HG02870 (cell line): ENCODE results near the gene ARHGAP36.

Experiments used
- ATAC-seq: cut with Tn5 transposase; IDR thresholded peaks from one replicate; pipeline ENCODE4 v1.9.1; 2021; ENCODE audit warnings: mild to moderate bottlenecking, moderate library complexity; ENCODE audit not compliant: unreplicated experiment

Gene ARHGAP36, protein sequence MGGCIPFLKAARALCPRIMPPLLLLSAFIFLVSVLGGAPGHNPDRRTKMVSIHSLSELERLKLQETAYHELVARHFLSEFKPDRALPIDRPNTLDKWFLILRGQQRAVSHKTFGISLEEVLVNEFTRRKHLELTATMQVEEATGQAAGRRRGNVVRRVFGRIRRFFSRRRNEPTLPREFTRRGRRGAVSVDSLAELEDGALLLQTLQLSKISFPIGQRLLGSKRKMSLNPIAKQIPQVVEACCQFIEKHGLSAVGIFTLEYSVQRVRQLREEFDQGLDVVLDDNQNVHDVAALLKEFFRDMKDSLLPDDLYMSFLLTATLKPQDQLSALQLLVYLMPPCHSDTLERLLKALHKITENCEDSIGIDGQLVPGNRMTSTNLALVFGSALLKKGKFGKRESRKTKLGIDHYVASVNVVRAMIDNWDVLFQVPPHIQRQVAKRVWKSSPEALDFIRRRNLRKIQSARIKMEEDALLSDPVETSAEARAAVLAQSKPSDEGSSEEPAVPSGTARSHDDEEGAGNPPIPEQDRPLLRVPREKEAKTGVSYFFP

DNA sequence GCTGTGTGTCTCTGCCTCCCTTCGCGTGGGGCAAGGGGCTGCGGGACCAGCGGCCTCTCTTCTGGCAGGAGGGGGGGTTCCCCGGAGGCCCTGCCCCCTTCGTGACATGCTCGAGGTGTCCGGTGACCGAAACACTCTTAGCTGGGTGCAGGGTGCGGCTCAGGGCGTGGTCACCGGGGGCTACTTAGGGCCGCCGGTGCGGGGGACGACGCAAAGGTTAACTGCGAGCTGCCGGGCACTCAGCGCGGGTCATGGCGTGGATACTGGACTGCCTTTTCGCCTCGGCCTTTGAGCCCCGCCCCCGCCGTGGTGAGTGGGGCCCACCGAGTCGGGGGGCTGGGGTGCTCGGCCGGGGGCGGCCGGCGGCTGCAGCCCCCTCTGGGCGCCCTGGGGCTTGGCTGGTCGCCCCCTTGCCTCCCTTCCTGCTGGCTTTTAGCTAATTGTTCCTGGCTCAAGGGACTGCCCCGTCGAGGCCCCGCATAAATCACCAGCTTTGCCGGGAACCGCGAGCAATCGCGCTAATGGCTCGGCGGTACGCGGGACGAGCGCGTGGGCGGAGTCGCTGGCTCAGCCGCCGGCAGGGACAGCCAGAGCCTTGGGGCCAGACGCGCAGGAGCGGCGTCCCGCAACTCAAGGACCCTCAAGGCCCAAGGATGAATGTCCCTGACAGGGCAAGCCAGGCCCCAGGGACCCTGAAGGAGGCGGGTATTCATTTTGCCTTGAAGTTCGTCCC, at the start of gene ARHGAP36:
TSS of gene ARHGAP36 (plus strand) at position 211 of the 733 bp plus-strand sequence. CDS start 23,320 bp downstream, outside the sequence.
- no peak for ATAC-seq

DNA sequence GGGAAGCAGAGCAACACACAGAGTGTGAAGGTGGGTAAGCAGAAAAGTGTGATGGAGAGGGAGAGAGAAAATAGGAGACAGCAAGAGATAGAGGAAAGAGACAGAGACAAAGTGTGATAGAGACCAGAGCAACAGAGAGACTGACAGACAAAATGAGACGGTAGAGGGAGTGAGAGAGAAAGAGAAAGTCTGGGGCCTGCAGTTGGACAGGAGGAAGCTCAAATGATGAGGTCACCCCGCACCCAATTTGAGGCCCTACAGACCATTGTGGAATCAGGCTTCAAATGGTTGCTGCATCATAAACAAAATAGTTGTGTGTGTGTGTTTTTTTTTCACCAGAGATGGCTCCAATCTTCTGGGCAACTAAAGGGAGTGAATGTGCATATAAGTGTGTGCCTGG, 48.0 kb upstream of the ARHGAP36 start:
- ATAC-seq: no peak

- no peak for ATAC-seq
Measured at GRCh38 chrX:131025336-131025735, 32.8 kb upstream of the ARHGAP36 start.

DNA sequence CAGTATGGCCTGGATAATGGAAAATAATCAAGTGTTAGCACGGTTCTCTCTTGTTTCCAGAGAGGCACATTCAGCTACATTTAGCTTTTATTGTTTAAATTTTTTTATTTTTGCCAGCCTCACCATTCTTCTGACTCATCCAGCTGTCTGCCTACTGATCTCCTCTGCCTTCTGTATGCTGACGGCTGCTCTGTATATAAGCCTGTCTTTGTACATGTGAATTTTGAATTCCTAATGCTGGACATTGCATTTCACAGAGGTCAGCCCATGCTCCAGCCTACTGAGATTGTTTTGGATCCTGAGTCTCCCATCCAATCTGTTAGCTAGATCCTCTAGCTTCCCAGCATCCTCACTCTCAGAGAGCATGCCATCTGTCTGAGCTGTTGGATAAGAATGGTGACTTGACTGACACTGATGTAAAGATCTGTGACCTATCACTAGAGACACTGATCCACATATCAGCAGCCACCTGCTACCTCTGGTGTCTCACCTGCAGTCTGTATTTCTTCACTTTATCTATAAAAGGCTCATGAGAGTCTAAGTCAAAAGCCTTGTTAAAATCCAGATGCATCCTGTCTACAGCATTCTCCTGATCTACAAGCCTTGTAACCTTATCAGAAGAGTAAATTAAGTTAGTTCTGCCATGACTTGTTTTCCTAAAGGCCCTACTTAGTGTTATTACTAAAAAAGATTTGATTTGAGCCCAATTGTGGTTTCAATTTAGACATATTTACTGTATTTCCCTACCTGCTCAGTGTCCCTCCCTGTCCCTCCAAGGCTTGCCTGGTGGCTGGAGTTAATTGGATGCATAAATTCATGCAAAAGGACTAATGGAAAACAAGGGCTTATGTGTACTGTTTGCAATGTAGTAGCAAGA, 25.6 kb upstream of the ARHGAP36 start:
- ATAC-seq: no peak

DNA sequence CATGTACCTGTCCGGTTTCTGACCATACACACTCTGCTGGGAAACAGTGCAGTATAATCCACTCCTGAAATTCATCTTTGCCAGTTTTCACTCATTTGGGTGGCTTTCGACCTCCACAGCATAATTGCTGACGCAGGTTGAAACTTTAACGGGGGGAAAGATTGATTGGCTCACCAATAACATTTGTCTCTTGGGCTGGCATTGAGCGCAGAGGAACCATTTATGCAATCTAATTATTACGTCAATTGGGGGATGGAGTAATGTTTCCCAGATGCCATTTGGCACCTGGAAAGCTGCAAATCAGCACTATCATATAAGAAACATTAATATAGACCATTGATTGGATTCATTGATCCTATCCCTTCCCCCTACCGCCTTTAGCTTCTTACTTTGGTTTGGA, 24.1 kb upstream of the ARHGAP36 start:
- no peak for ATAC-seq

- no peak for ATAC-seq
Measured at GRCh38 chrX:131040781-131041180, 17.4 kb upstream of the ARHGAP36 start.

- ATAC-seq: no peak
Measured at GRCh38 chrX:131041667-131042066, 16.5 kb upstream of the ARHGAP36 start.

DNA sequence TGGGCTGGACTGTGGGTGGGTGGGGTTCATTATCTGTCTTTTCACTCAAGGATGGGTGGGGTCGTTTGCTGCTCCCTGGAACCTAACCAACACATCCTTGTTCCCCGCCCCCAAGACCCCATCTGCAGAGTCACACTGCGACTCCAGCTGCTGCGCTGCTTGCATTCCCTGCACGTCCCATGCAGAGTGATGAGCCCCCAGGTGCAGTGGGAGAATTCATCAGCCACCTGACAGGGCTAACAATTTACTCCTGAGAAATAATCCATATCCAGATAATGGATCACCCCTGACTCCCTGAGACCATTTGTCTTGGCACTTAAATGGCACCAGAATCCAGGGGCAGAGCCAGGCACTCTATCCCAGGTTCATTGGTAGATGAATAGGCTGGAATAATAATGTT, 12.4 kb upstream of the ARHGAP36 start:
- no peak for ATAC-seq

- no peak for ATAC-seq
Measured at GRCh38 chrX:131046596-131046995, 11.6 kb upstream of the ARHGAP36 start.

DNA sequence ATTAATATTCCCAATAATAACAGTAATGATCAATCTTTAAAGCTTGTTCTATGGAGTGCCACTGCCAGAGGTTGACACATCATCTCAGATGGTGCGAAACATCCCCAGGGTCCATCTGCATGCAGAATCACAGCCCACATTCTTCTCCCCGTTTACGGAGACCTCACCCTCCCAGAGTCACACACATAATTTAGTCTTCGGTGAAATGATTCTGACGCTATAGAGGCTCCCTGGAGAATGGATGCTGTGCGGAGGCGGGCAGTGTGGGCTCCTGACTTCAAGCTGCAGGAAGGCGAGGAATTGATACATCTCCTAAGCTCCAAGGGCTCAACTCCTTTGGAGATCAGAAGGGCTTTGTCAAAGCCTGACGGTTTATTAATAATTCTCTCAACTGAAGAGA, 11.0 kb upstream of the ARHGAP36 start:
- no peak for ATAC-seq

DNA sequence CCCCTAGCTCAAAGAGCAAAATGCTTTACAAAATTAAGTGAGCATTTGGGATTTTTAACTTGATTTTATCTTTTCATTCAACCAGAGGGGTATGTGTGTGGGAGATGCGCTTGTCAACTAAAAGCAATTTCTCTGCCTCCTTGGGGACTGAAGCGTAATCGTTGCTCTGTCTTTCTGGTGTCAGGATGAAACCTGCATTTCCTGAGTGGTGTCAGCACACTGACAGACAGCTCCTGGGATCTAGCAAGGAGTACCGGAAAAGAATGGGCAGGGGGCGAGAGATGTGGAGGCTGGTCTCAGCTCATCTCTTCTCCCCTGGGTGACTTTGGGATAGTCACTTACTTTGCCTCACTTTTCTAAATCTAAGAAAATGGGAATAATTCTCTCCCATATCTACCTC, 5.1 kb upstream of the ARHGAP36 start:
- no peak for ATAC-seq

- no peak for ATAC-seq
Measured at GRCh38 chrX:131054906-131055305, 3.2 kb upstream of the ARHGAP36 start.

DNA sequence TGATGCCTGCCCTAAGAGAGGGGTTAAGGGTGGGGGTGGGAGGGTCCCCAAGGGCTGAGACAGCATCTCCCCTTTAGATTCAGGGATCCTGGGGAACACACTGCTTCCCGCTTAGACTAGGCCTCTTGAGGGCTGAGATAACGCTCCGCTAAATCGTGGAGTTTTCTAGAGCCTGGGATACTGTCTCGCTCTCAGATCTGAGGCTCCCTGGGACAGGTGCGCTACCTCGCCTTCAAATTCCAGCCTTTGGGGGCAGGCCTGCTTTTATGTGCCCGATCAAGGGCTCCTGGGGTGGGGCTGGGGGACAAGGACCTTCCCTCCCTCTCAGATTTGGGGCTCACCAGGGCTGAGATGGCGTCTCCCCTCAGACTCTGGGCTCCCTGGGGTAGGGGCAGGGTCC, 440 bp upstream of the ARHGAP36 start:
- ATAC-seq: no peak

- ATAC-seq: no peak
Measured at GRCh38 chrX:131059246-131059645, 1.1 kb downstream of the ARHGAP36 start.

GRCh38 chrX:131060147-131060546, 2.0 kb downstream of the ARHGAP36 start:
- no peak for ATAC-seq

DNA sequence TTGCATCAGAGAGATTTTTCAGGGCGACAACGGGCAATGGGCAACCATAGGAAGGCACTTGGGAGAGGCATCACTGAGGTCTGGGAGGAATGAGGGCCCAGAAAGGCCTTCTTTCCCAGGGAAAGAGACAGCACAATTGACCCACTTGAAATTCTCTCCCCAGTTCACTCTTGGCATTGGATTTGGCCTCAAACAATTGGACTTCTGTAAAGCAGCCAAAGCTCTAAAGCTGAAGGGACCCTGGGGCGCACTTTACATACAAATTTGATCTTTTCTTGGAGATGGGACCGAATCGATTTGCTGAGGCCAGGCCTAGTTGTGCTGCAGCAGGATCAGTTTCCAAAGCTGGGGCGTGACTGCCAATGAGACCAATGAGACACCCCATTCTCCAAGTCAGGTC, 3.2 kb downstream of the ARHGAP36 start:
- no peak for ATAC-seq

GRCh38 chrX:131063613-131064012, 5.5 kb downstream of the ARHGAP36 start:
- ATAC-seq: no peak

DNA sequence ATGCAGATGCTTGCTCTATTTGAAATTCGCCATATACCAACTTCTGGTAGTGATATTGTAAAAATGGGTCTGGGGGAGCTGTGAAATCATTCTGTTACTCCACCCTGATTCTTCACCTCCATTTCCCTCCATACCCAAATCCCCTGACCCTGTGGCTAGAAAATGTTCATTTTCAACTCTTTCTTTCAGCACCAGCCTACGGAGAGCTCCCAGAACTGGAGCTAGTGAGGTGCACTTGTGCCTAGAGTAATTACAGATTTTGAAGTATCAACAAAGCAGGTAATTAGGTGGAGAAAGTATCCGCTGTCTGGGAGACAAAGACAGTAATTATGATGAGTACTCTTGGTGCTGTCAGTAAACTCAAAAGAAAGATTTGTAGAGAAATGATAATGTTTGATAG, 8.1 kb downstream of the ARHGAP36 start:
- no peak for ATAC-seq

DNA sequence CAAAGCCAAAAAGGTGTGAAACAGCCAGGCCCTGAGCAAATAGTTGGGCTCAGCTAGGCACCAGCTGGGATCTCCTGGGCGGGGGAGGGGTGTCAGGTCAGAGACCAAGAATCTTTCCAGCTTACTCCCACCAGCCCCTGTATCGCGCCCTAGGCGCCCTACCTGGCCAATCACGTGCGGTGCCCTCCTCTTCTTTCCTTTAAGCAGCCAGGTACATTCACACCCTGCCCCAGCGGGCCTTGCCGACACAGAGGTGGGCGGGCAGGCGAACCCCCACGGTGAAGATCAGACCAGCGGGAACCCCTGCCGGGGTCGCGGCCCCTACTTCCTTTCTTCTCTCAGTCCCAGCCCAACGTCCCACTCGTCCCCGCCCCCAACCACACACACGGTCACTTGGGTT, 9.1 kb downstream of the ARHGAP36 start:
- ATAC-seq: no peak

- no peak for ATAC-seq
Measured at GRCh38 chrX:131067846-131068745, 9.9 kb downstream of the ARHGAP36 start.
